HG03095 (cell line): Measurements from ENCODE around the gene VENTX.

Source experiments
- ATAC-seq: cut with Tn5 transposase; IDR thresholded peaks from one replicate; pipeline ENCODE4 v1.9.1; 2021; ENCODE audit warnings: moderate library complexity; ENCODE audit not compliant: unreplicated experiment

The VENTX gene

GRCh38 chr10:133201948-133202725, 35.5 kb upstream of the VENTX start:
- ATAC-seq: no peak

GRCh38 chr10:133202778-133203651, 34.6 kb upstream of the VENTX start:
- ATAC-seq: no peak

GRCh38 chr10:133203652-133204195, 33.9 kb upstream of the VENTX start:
- ATAC-seq: no peak

- ATAC-seq: no peak
These were observed 33.2 kb upstream of the VENTX start for GRCh38 chr10:133204226-133205015.

- ATAC-seq: no peak
These were observed 32.5 kb upstream of the VENTX start for GRCh38 chr10:133205146-133205545.

- ATAC-seq: no peak
These were observed 31.2 kb upstream of the VENTX start for GRCh38 chr10:133206356-133207040.

GRCh38 chr10:133207041-133207600, 30.5 kb upstream of the VENTX start:
- ATAC-seq: no peak

- no peak for ATAC-seq
These were observed 30.0 kb upstream of the VENTX start for GRCh38 chr10:133207627-133208026.

- ATAC-seq: no peak
These were observed 29.2 kb upstream of the VENTX start for GRCh38 chr10:133208466-133208865.

GRCh38 chr10:133209117-133209516, 28.5 kb upstream of the VENTX start:
- no peak for ATAC-seq

- no peak for ATAC-seq
These were observed 28.0 kb upstream of the VENTX start for GRCh38 chr10:133209641-133210040.

- ATAC-seq: no peak
These were observed 27.1 kb upstream of the VENTX start for GRCh38 chr10:133210398-133211140.

- no peak for ATAC-seq
These were observed 26.4 kb upstream of the VENTX start for GRCh38 chr10:133211141-133211830.

- no peak for ATAC-seq
These were observed 25.4 kb upstream of the VENTX start for GRCh38 chr10:133211959-133212852.

- no peak for ATAC-seq
These were observed 24.7 kb upstream of the VENTX start for GRCh38 chr10:133212853-133213494.

- ATAC-seq: no peak
These were observed 23.8 kb upstream of the VENTX start for GRCh38 chr10:133213641-133214467.
